GM21786 (cell line): ENCODE data around the gene PANX1.
A peak's percentile ranks its signal among the peaks of the same experiment; 100 is the strongest.

Source experiments
- ATAC-seq: cut with Tn5 transposase; IDR thresholded peaks from one replicate; pipeline ENCODE4 v1.9.1; 2021; ENCODE audit not compliant: unreplicated experiment

Gene PANX1

DNA sequence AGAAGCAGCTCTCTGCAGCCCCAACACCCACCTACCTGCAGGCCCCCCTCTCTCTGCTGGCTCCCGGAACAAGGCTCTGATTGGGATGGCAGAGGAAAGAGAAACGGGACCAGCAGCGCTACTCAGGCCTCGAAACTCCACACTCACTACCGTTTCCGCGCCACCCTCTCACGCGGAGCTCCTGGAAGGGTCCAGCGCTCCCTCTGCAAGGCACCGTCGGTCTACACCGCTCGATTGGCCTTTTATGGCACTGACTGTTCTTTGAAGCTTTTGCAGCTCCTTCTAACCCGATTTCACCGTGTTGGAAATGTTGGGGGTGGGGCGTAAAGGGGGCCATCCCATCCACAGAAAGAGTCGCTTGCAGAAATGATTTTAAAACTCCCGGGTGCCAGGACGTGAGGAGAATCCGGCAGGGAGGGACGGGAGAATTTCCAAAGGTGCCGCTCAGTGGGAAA lies 323 bp upstream of the PANX1 start:
- peak; percentile 14 for ATAC-seq

GRCh38 chr11:94129512-94130297 lies 1.1 kb downstream of the PANX1 start:
- ATAC-seq: no peak

GRCh38 chr11:94130298-94131046 lies 1.8 kb downstream of the PANX1 start:
- ATAC-seq: no peak

DNA sequence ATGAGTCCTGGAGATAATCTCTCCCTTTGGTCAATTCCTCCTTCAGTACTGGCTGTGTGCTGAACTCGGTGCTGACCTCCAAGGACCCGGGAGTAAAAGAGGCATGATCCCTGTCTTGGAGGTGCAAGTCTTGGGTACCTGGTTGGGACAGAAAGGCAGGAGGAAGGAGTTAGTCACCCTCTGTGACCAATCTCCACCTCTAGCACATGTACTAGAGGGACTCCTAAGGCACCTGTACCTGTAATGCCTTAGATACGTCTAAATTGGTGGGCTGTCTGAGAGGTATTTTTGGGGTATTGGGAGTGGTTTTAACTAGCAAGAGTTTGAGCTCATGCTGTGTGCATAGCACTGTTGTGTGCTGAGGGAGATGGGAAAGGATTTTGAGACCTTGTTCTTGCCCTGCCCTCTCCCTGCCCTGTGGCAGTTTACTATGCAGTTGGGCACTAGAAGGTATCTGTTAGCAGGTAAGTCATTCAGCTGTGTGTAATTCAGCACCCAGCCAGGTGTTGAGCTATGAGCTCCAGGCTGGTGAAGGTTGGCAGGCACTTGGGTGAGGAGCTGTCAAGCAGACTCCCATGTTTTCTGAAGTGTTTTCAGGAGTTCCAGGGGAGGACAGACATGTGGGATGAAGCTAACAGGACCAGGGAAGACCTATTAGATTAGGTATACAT lies 2.5 kb downstream of the PANX1 start:
- no peak for ATAC-seq

DNA sequence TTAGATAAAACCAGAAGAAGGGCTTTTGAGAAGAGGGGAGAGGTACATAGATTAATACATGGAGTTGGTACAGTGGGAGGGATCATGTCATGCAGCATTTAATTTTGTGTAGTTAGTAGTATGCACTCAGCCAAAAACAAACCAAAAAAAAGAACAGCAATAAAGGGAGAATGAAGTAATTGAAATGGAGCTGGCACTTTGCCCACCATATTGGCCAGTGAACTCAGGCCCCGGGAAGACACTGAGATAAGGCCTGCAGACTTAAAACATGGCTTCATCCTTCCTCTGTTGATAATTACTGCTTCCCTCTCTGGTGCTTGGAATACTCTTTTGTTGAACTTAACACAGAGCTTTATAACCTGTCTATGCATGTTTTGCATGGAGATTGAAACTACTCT lies 3.1 kb downstream of the PANX1 start:
- ATAC-seq: no peak

DNA sequence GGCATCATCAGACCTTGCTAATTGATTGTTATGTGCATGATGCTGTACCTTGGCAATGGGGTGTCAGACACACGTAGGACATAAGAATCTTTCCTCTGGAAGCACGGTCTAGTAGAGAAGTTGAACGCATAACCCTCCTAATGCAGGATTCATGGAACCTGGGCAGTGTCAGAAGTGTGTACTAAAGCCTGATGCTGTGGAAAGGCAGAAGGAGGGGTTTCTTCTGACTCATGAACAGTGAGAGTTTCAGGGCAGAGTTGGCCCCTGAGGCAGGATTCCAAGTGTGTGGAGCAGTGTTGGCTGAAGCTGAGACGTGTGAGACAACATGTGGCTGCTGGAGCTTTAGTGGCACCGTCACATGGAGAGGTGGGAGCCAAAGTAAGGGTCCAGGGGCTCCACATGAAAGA lies 3.5 kb downstream of the PANX1 start:
- ATAC-seq: no peak

- ATAC-seq: no peak
Measured at GRCh38 chr11:94132823-94133408, 4.3 kb downstream of the PANX1 start.

DNA sequence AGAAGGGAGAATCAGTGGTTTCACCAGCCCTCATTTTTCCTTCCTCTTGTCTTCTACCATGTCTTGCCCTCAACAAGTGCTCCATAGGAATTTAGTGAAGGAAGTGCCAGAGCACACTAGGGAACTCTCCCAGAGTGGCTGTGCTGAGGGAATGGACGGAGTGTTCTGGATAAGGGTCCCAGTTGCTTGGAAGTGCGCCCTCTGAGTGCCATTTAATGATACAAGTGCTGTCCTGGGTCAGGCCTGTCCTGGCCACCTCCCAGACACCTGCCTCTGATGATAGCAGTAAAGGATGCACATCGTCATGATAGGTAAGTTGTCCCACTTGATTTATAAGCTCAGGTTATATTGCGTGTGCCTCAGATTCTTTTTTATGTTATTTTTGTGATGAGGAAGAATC lies 5.1 kb downstream of the PANX1 start:
- ATAC-seq: no peak

- peak; percentile 76 for ATAC-seq
Measured at GRCh38 chr11:94134651-94135512, 6.2 kb downstream of the PANX1 start.

DNA sequence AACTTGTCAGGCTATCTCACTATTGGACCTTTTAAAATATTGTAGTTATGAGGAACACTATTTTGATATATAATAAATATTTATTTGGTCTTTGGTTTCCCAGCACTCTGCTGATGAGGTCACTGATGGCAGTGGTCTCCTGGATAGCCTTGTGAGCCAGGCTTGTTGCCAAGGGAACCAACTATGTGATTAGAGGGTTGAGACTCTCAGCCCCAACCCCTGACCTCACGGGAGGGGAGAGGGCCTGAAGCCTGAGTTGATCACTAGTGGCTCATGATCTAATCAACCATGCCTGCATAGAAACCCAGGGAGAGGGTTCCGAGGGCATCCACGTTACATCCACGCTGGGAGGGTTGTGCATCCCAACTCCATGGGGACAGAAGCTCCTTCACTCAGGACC lies 10.8 kb downstream of the PANX1 start:
- no peak for ATAC-seq

DNA sequence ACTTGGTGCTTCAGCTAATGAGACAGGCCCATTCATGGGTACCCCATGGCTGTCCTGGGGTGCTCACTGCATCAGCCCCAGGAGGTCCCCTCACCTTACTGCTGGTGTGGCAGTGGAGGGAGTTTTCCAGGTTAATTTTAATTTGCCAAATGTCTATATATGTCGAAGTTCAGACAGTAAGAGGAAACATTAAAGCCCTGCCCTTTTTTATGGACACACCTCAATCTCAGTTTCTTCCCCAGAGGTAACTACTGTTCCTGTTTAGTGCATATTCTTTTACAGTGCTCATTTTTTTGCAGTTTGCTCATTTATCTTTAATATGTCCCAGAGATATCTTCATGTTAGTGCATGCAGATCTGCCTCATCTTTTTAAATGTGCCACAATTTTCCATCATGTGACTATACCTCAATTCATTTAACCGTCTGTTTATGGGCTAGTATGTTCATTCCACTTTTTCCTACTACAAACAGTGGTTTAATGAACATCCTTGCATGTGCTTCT lies 11.6 kb downstream of the PANX1 start:
- ATAC-seq: no peak

- ATAC-seq: no peak
Measured at GRCh38 chr11:94141511-94142307, 13.1 kb downstream of the PANX1 start.

GRCh38 chr11:94142308-94143281 lies 14.0 kb downstream of the PANX1 start:
- peak; percentile 36 for ATAC-seq

GRCh38 chr11:94144216-94144615 lies 15.6 kb downstream of the PANX1 start:
- ATAC-seq: no peak

DNA sequence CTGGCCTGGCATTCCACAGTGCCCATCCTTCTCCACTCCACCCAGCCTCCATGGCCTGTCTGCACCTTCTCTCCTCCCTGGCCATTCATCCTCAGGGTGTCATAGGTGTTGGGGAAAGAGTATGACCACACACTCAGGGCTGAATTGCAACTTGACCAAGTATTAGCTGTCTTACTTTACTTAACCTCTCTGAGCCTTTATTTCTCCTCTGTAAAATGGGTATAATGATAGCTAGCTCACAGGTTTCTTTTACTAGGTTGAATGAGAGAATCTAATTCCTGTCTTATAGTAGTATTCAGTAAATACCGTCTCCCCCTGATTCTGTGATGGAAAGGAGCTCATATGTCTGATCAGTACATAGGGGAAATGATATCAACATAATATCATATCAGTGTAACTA lies 16.0 kb downstream of the PANX1 start:
- ATAC-seq: no peak

- ATAC-seq: no peak
Measured at GRCh38 chr11:94145431-94145830, 16.8 kb downstream of the PANX1 start.

- ATAC-seq: no peak
Measured at GRCh38 chr11:94145916-94146315, 17.3 kb downstream of the PANX1 start.

GRCh38 chr11:94147433-94147845 lies 18.8 kb downstream of the PANX1 start:
- ATAC-seq: peak; percentile 35
